ENCODE results near the gene ZNF699. TPM values are rescaled to one million over a fixed set of nuclear protein-coding genes. Genes with fewer than 3 reads are reported as not detected.
"Not testable (repeated sequence)": the region's sequence is repeated elsewhere in the genome, so short reads cannot be mapped to it uniquely, and the experiment has no call there.

ZNF699 gene
- total RNA-seq (15.2 TPM), polyA plus RNA-seq (5.3 TPM)

- Histone ChIP-seq H3K4me3 (ENCODE audit: low read depth, low read length) (peak within 1 kb of the TSS; percentile 68), H3K36me3 (ENCODE audit: insufficient read depth) (no peaks in the 10 kb centered on the region), H3K27ac (ENCODE audit: low read depth) (peak within 1 kb of the TSS; percentile 98), H3K4me1 (ENCODE audit: insufficient read depth) (no peaks in the 10 kb centered on the region)
- peak; percentile 96 for DNase-seq (ENCODE audit: extremely low spot score)
- WGBS, result under 1% methylated on average over 63 of the region's 63 CpGs
Measured at GRCh38 chr19:9309139-9309973, at the start of gene ZNF699. ZNF699 (minus strand) TSS chr19:9309838; CDS start chr19:9305119, 4,719 bp downstream.

GRCh38 chr19:9354651-9355050, 45.0 kb upstream of the ZNF699 start:
- no peak for DNase-seq (ENCODE audit: extremely low spot score)
- H3K27ac ChIP-seq (ENCODE audit: low read depth), result no peak overlapping the region
- WGBS, result 87% methylated on average over 2 of the region's 2 CpGs
- H3K36me3 ChIP-seq (ENCODE audit: insufficient read depth), result no peaks in the 10 kb centered on the region
- H3K4me3 ChIP-seq (ENCODE audit: low read depth, low read length), result no peak overlapping the region
- H3K4me1 ChIP-seq (ENCODE audit: insufficient read depth), result no peaks in the 10 kb centered on the region

GRCh38 chr19:9353011-9353410, 43.4 kb upstream of the ZNF699 start:
- no peaks in the 10 kb centered on the region for H3K36me3 ChIP-seq (ENCODE audit: insufficient read depth)

GRCh38 chr19:9352505-9352904, 42.9 kb upstream of the ZNF699 start:
- WGBS, result 96% methylated on average over 2 of the region's 2 CpGs
- Histone ChIP-seq H3K4me3 (ENCODE audit: low read depth, low read length) (no peak overlapping the region), H3K4me1 (ENCODE audit: insufficient read depth) (no peaks in the 10 kb centered on the region), H3K27ac (ENCODE audit: low read depth) (no peak overlapping the region), H3K36me3 (ENCODE audit: insufficient read depth) (no peaks in the 10 kb centered on the region)
- DNase-seq (ENCODE audit: extremely low spot score), result no peak

More at GRCh38 chr19:9353011-9353410, 43.4 kb upstream of the ZNF699 start:
- DNase-seq (ENCODE audit: extremely low spot score), result no peak
- Histone ChIP-seq H3K4me3 (ENCODE audit: low read depth, low read length) (no peak overlapping the region), H3K4me1 (ENCODE audit: insufficient read depth) (no peaks in the 10 kb centered on the region), H3K27ac (ENCODE audit: low read depth) (no peak overlapping the region)

GRCh38 chr19:9348671-9349070, 39.0 kb upstream of the ZNF699 start:
- DNase-seq (ENCODE audit: extremely low spot score), result no peak
- WGBS, result 98% methylated on average over 22 of the region's 22 CpGs
- no peaks in the 10 kb centered on the region for H3K36me3 ChIP-seq (ENCODE audit: insufficient read depth)
- no peak overlapping the region for H3K27ac ChIP-seq (ENCODE audit: low read depth)
- H3K4me1 ChIP-seq (ENCODE audit: insufficient read depth), result no peaks in the 10 kb centered on the region
- no peak overlapping the region for H3K4me3 ChIP-seq (ENCODE audit: low read depth, low read length)

- Histone ChIP-seq H3K36me3 (ENCODE audit: insufficient read depth) (no peaks in the 10 kb centered on the region), H3K4me3 (ENCODE audit: low read depth, low read length) (no peak overlapping the region), H3K4me1 (ENCODE audit: insufficient read depth) (no peaks in the 10 kb centered on the region), H3K27ac (ENCODE audit: low read depth) (no peak overlapping the region)
- DNase-seq (ENCODE audit: extremely low spot score), result no peak
- 97% methylated on average over 3 of the region's 3 CpGs for WGBS
Measured at GRCh38 chr19:9348253-9348652, 38.6 kb upstream of the ZNF699 start.

GRCh38 chr19:9345005-9345404, 35.4 kb upstream of the ZNF699 start:
- no peak for DNase-seq (ENCODE audit: extremely low spot score)
- Histone ChIP-seq H3K4me3 (ENCODE audit: low read depth, low read length) (no peak overlapping the region), H3K36me3 (ENCODE audit: insufficient read depth) (peaks cover 4% of the 10 kb centered on the region), H3K4me1 (ENCODE audit: insufficient read depth) (no peaks in the 10 kb centered on the region), H3K27ac (ENCODE audit: low read depth) (no peak overlapping the region)
- WGBS, result 95% methylated on average over 2 of the region's 2 CpGs

GRCh38 chr19:9342610-9343304, 33.1 kb upstream of the ZNF699 start:
- H3K4me3 ChIP-seq (ENCODE audit: low read depth, low read length), result no peak overlapping the region
- H3K4me1 ChIP-seq (ENCODE audit: insufficient read depth), result no peaks in the 10 kb centered on the region
- peaks cover 7% of the 10 kb centered on the region for H3K36me3 ChIP-seq (ENCODE audit: insufficient read depth)
- 96% methylated on average over 6 of the region's 6 CpGs for WGBS
- DNase-seq (ENCODE audit: extremely low spot score), result no peak
- H3K27ac ChIP-seq (ENCODE audit: low read depth), result no peak overlapping the region

- Histone ChIP-seq H3K4me1 (ENCODE audit: insufficient read depth) (no peaks in the 10 kb centered on the region), H3K36me3 (ENCODE audit: insufficient read depth) (peaks cover 7% of the 10 kb centered on the region), H3K27ac (ENCODE audit: low read depth) (no peak overlapping the region), H3K4me3 (ENCODE audit: low read depth, low read length) (no peak overlapping the region)
- DNase-seq (ENCODE audit: extremely low spot score), result no peak
Measured at GRCh38 chr19:9329999-9330398, 20.4 kb upstream of the ZNF699 start.

- Histone ChIP-seq H3K4me3 (ENCODE audit: low read depth, low read length) (peak overlapping the region; percentile 70), H3K4me1 (ENCODE audit: insufficient read depth) (no peaks in the 10 kb centered on the region), H3K27ac (ENCODE audit: low read depth) (peak overlapping the region; percentile 81), H3K36me3 (ENCODE audit: insufficient read depth) (peaks cover 2% of the 10 kb centered on the region)
- WGBS, result 36% methylated on average over 9 of the region's 9 CpGs
- no peak for DNase-seq (ENCODE audit: extremely low spot score)
Measured at GRCh38 chr19:9324584-9324962, 14.9 kb upstream of the ZNF699 start.

- Histone ChIP-seq H3K36me3 (ENCODE audit: insufficient read depth) (peaks cover 2% of the 10 kb centered on the region), H3K4me1 (ENCODE audit: insufficient read depth) (no peaks in the 10 kb centered on the region), H3K4me3 (ENCODE audit: low read depth, low read length) (peak within 1 kb of the TSS; percentile 70), H3K27ac (ENCODE audit: low read depth) (peak within 1 kb of the TSS; percentile 81)
- under 1% methylated on average over 48 of the region's 48 CpGs for WGBS
- DNase-seq (ENCODE audit: extremely low spot score), result peak; percentile 89
Measured at GRCh38 chr19:9323919-9324583, 14.4 kb upstream of the ZNF699 start, which contains the start of gene ZNF559. ZNF559 (plus strand) TSS chr19:9324179; CDS start chr19:9338550, 14,371 bp downstream.

GRCh38 chr19:9323557-9323918, 13.9 kb upstream of the ZNF699 start:
- Histone ChIP-seq H3K27ac (ENCODE audit: low read depth) (peak overlapping the region; percentile 33), H3K4me1 (ENCODE audit: insufficient read depth) (no peaks in the 10 kb centered on the region), H3K4me3 (ENCODE audit: low read depth, low read length) (peak overlapping the region; percentile 70), H3K36me3 (ENCODE audit: insufficient read depth) (peaks cover 2% of the 10 kb centered on the region)
- peak; percentile 41 for DNase-seq (ENCODE audit: extremely low spot score)
- 1% methylated on average over 9 of the region's 9 CpGs for WGBS

GRCh38 chr19:9322201-9322600, 12.6 kb upstream of the ZNF699 start:
- H3K27ac ChIP-seq (ENCODE audit: low read depth); DNase-seq (ENCODE audit: extremely low spot score); H3K4me3 ChIP-seq (ENCODE audit: low read depth, low read length); H3K4me1 ChIP-seq (ENCODE audit: insufficient read depth); H3K36me3 ChIP-seq (ENCODE audit: insufficient read depth): not testable (repeated sequence)
- WGBS, result 96% methylated on average over 10 of the region's 10 CpGs

GRCh38 chr19:9321756-9322155, 12.1 kb upstream of the ZNF699 start:
- H3K4me1 ChIP-seq (ENCODE audit: insufficient read depth); DNase-seq (ENCODE audit: extremely low spot score); H3K27ac ChIP-seq (ENCODE audit: low read depth); H3K36me3 ChIP-seq (ENCODE audit: insufficient read depth); H3K4me3 ChIP-seq (ENCODE audit: low read depth, low read length): not testable (repeated sequence)
- WGBS, result 98% methylated on average over 11 of the region's 14 CpGs

Measured in urinary bladder (tissue), 4 donors.